Activated T-helper 2 cell treated with anti-CD3 and anti-CD28 coated beads, Interferon-gamma antibody, Interleukin-2, Interleukin-4, amounts not matched to agents 10 μg/mL and 5 μg/mL and 100 μg/mL, durations not matched to agents 14 hours and 24 hours and 36 hours (primary cell): ENCODE data around the gene ACACA. TPM values are rescaled to one million over a fixed set of nuclear protein-coding genes. Genes with fewer than 3 reads are reported as not detected.

Experiments
- DNase-seq: peaks from one replicate; pipeline ENCODE4 v3.0.0; 2021; ENCODE audit warnings: low spot score
- H3K27ac Mint-ChIP-seq: one replicate; pipeline ENCODE4 v1.8.0; 2021; ENCODE audit warnings: mixed read lengths
- H3K27me3 Mint-ChIP-seq: one replicate; pipeline ENCODE4 v1.8.0; 2021; ENCODE audit warnings: low read depth, mixed read lengths
- H3K36me3 Mint-ChIP-seq: one replicate; pipeline ENCODE4 v1.8.0; 2021; ENCODE audit warnings: low read depth, mixed read lengths
- H3K4me1 Mint-ChIP-seq: one replicate; pipeline ENCODE4 v1.8.0; 2021; ENCODE audit warnings: low read depth, mixed read lengths
- H3K4me3 Mint-ChIP-seq: one replicate; pipeline ENCODE4 v1.8.0; 2021; ENCODE audit warnings: low read depth, mild to moderate bottlenecking, moderate library complexity, mixed read lengths
- H3K9me3 Mint-ChIP-seq: one replicate; pipeline ENCODE4 v1.8.0; 2021; ENCODE audit warnings: mixed read lengths
- intact Hi-C: fragments of 100-400 bp; cut with micrococcal nuclease; formaldehyde crosslinking; loops from one replicate; pipeline ENCODE4 v1.15.1; 2023
- total RNA-seq: library from RNA; stranded (reverse); gene quantifications from 2 replicates; pipeline ENCODE4 v1.2.3, GENCODE V29; 2022

Gene ACACA
- total RNA-seq, 1 donor from 2014 or later, result 109 TPM

- Mint-ChIP-seq H3K27me3 (no peaks in the 10 kb centered on the region), H3K27ac (no peak overlapping the region), H3K36me3 (peaks cover 38% of the 10 kb centered on the region), H3K4me3 (no peak overlapping the region), H3K4me1 (peaks cover 10% of the 10 kb centered on the region), H3K9me3 (no peaks in the 10 kb centered on the region)
- intact Hi-C loops, result no loop called here
- DNase-seq, result no peak
These were observed 84.5 kb downstream of the ACACA start for GRCh38 chr17:37322106-37322505.

GRCh38 chr17:37318931-37319594 lies 87.6 kb downstream of the ACACA start:
- Mint-ChIP-seq H3K9me3 (no peaks in the 10 kb centered on the region), H3K27me3 (no peaks in the 10 kb centered on the region), H3K27ac (no peak overlapping the region), H3K4me1 (peaks cover 10% of the 10 kb centered on the region), H3K4me3 (no peak overlapping the region), H3K36me3 (peaks cover 41% of the 10 kb centered on the region)
- intact Hi-C loops, result no loop called here
- no peak for DNase-seq

GRCh38 chr17:37317867-37318266 lies 88.8 kb downstream of the ACACA start:
- intact Hi-C loops, result no loop called here

GRCh38 chr17:37315601-37316000 lies 91.0 kb downstream of the ACACA start:
- Mint-ChIP-seq H3K4me1 (peaks cover 6% of the 10 kb centered on the region), H3K4me3 (no peak overlapping the region), H3K27ac (no peak overlapping the region), H3K27me3 (no peaks in the 10 kb centered on the region), H3K9me3 (no peaks in the 10 kb centered on the region), H3K36me3 (peaks cover 34% of the 10 kb centered on the region)
- no peak for DNase-seq
- intact Hi-C loops, result no loop called here

More at GRCh38 chr17:37317867-37318266, 88.8 kb downstream of the ACACA start:
- no peaks in the 10 kb centered on the region for H3K27me3 Mint-ChIP-seq
- H3K9me3 Mint-ChIP-seq, result no peaks in the 10 kb centered on the region
- H3K4me3 Mint-ChIP-seq, result no peak overlapping the region
- peaks cover 30% of the 10 kb centered on the region for H3K36me3 Mint-ChIP-seq
- H3K4me1 Mint-ChIP-seq, result peaks cover 10% of the 10 kb centered on the region
- no peak overlapping the region for H3K27ac Mint-ChIP-seq
- no peak for DNase-seq

GRCh38 chr17:37312137-37312923 lies 94.3 kb downstream of the ACACA start:
- Mint-ChIP-seq H3K36me3 (peaks cover 39% of the 10 kb centered on the region), H3K4me3 (no peak overlapping the region), H3K9me3 (no peaks in the 10 kb centered on the region), H3K27me3 (no peaks in the 10 kb centered on the region), H3K27ac (no peak overlapping the region), H3K4me1 (peaks cover 4% of the 10 kb centered on the region)
- intact Hi-C loops, result no loop called here
- DNase-seq, result no peak

- intact Hi-C loops, result no loop called here
- H3K4me1 Mint-ChIP-seq, result peaks cover 4% of the 10 kb centered on the region
- no peak overlapping the region for H3K27ac Mint-ChIP-seq
- H3K4me3 Mint-ChIP-seq, result no peak overlapping the region
- H3K9me3 Mint-ChIP-seq, result no peaks in the 10 kb centered on the region
- H3K36me3 Mint-ChIP-seq, result peaks cover 32% of the 10 kb centered on the region
- H3K27me3 Mint-ChIP-seq, result no peaks in the 10 kb centered on the region
- no peak for DNase-seq
These were observed 95.7 kb downstream of the ACACA start for GRCh38 chr17:37310940-37311339.

- Mint-ChIP-seq H3K27me3 (no peaks in the 10 kb centered on the region), H3K27ac (no peak overlapping the region), H3K9me3 (no peaks in the 10 kb centered on the region), H3K4me1 (peaks cover 4% of the 10 kb centered on the region), H3K4me3 (no peak overlapping the region), H3K36me3 (peaks cover 31% of the 10 kb centered on the region)
- no peak for DNase-seq
- intact Hi-C loops, result no loop called here
These were observed 97.6 kb downstream of the ACACA start for GRCh38 chr17:37309051-37309450.

GRCh38 chr17:37305406-37305905 lies 101.2 kb downstream of the ACACA start:
- no peaks in the 10 kb centered on the region for H3K9me3 Mint-ChIP-seq

GRCh38 chr17:37301288-37301687 lies 105.3 kb downstream of the ACACA start:
- intact Hi-C loops, result no loop called here
- H3K4me3 Mint-ChIP-seq, result no peak overlapping the region

More at GRCh38 chr17:37305406-37305905, 101.2 kb downstream of the ACACA start:
- Mint-ChIP-seq H3K27me3 (no peaks in the 10 kb centered on the region), H3K27ac (no peak overlapping the region), H3K36me3 (peaks cover 22% of the 10 kb centered on the region), H3K4me3 (no peak overlapping the region), H3K4me1 (no peaks in the 10 kb centered on the region)
- no peak for DNase-seq
- intact Hi-C loops, result no loop called here

GRCh38 chr17:37300683-37301082 lies 106.0 kb downstream of the ACACA start:
- H3K9me3 Mint-ChIP-seq, result no peaks in the 10 kb centered on the region
- no peak overlapping the region for H3K27ac Mint-ChIP-seq
- H3K4me1 Mint-ChIP-seq, result peaks cover 6% of the 10 kb centered on the region
- DNase-seq, result no peak
- peaks cover 11% of the 10 kb centered on the region for H3K36me3 Mint-ChIP-seq
- intact Hi-C loops, result no loop called here
- H3K27me3 Mint-ChIP-seq, result no peaks in the 10 kb centered on the region
- no peak overlapping the region for H3K4me3 Mint-ChIP-seq

More at GRCh38 chr17:37301288-37301687, 105.3 kb downstream of the ACACA start:
- Mint-ChIP-seq H3K36me3 (peaks cover 11% of the 10 kb centered on the region), H3K27ac (no peak overlapping the region), H3K9me3 (no peaks in the 10 kb centered on the region), H3K27me3 (no peaks in the 10 kb centered on the region), H3K4me1 (peaks cover 6% of the 10 kb centered on the region)
- no peak for DNase-seq

- DNase-seq, result no peak
- Mint-ChIP-seq H3K27me3 (no peaks in the 10 kb centered on the region), H3K27ac (no peak overlapping the region), H3K9me3 (no peaks in the 10 kb centered on the region), H3K36me3 (peaks cover 10% of the 10 kb centered on the region), H3K4me3 (no peak overlapping the region), H3K4me1 (peaks cover 13% of the 10 kb centered on the region)
- intact Hi-C loops, result no loop called here
These were observed 107.2 kb downstream of the ACACA start for GRCh38 chr17:37299257-37299980.

GRCh38 chr17:37295888-37296287 lies 110.7 kb downstream of the ACACA start:
- Mint-ChIP-seq H3K4me3 (no peak overlapping the region), H3K27ac (no peak overlapping the region), H3K9me3 (no peaks in the 10 kb centered on the region), H3K4me1 (peaks cover 14% of the 10 kb centered on the region), H3K27me3 (no peaks in the 10 kb centered on the region), H3K36me3 (peaks cover 6% of the 10 kb centered on the region)
- intact Hi-C loops, result no loop called here
- no peak for DNase-seq
